A549 (cell line): ENCODE results near the gene DOK6. TPM values are rescaled to one million over a fixed set of nuclear protein-coding genes. Genes with fewer than 3 reads are reported as not detected.

Experiments
- ATAC-seq, 2 experiments: fragments of 200-7000 bp in 1 of 2; fragments of >200 bp in 1 of 2; cut with Nextera tagmentation in 1 of 2; cut with Tn5 transposase in 1 of 2; 3 replicates each; pipeline versions ENCODE4 v1.8.0 to v1.9.1; 2018 to 2020; ENCODE audit warnings: mild to moderate bottlenecking in 1 of 2, moderate library complexity in 1 of 2
- CTCF ChIA-PET: fragments of 300-600 bp; sonication (Branson Sonifier 250); formaldehyde crosslinking; extraction: SDS; loops from one replicate; lab custom pipeline; 2021; ENCODE audit warnings: antibody characterized with exemption, inconsistent platforms; lab: Yijun Ruan, JAX
- POLR2A ChIA-PET: fragments of 350-600 bp; formaldehyde crosslinking; extraction: SDS; loops from one replicate; lab custom pipeline; 2021; ENCODE audit warnings: antibody characterized with exemption, inconsistent platforms; lab: Yijun Ruan, JAX
- DNase-seq, 2 experiments: peaks; one replicate each; pipeline versions ENCODE4 v3.0.0 to v3.0.0-alpha.2; 2011 to 2016; ENCODE audit warnings: low read depth in 1 of 2, low spot score in 1 of 2
- FAIRE-seq: peaks from 2 replicates; lab custom pipeline; 2011; peaks lifted over from hg19 to GRCh38; lab: Jason Lieb, UNC
- H3K27ac ChIP-seq, 2 experiments: fragments of >200 bp; sonication (Bioruptor Twin); formaldehyde crosslinking; 3 replicates each; pipeline ENCODE4 v1.5.1; 2016 to 2017
- H3K4me1 ChIP-seq: fragments of >200 bp; sonication (Bioruptor Twin); formaldehyde crosslinking; 3 replicates; pipeline ENCODE4 v1.6.1; 2016
- H3K4me2 ChIP-seq: fragments of >200 bp; sonication (Bioruptor Twin); formaldehyde crosslinking; 3 replicates; pipeline ENCODE4 v1.6.1; 2016
- H3K4me3 ChIP-seq: fragments of >200 bp; sonication (Bioruptor Twin); formaldehyde crosslinking; 3 replicates; pipeline ENCODE4 v1.5.1; 2016
- H3K9me3 ChIP-seq: fragments of >200 bp; sonication (Bioruptor Twin); formaldehyde crosslinking; 3 replicates; pipeline ENCODE4 v1.6.1; 2016
- BHLHE40 ChIP-seq: IDR thresholded peaks from 2 replicates; pipeline ENCODE4 v1.6.1; 2012; ENCODE audit warnings: low read depth, low read length, inconsistent platforms
- CTCF ChIP-seq: fragments of >200 bp; sonication (Bioruptor Twin); formaldehyde crosslinking; IDR thresholded peaks from 3 replicates; pipeline ENCODE4 v1.5.1; 2016
- EHMT2 ChIP-seq: fragments of 200-600 bp; sonication (generic); IDR thresholded peaks from 2 replicates; pipeline ENCODE4 v1.6.1; 2016; ENCODE audit warnings: antibody characterized with exemption, low read depth, mild to moderate bottlenecking, moderate library complexity
- EP300 ChIP-seq, 2 experiments: fragments of >200 bp; sonication (Bioruptor Twin); formaldehyde crosslinking; IDR thresholded peaks; 2 replicates in 1 of 2; 3 replicates in 1 of 2; pipeline ENCODE4 v1.6.1; 2016 to 2017
- HDAC2 ChIP-seq: fragments of 200-600 bp; sonication (generic); IDR thresholded peaks from 2 replicates; pipeline ENCODE4 v1.6.1; 2016
- HEYL ChIP-seq: fragments of 250-450 bp; sonication (Bioruptor Pico); IDR thresholded peaks from 2 replicates; pipeline ENCODE4 v1.8.0; 2021; ENCODE audit warnings: mild to moderate bottlenecking, moderate library complexity
- HOXA7 ChIP-seq: fragments of 250-450 bp; sonication (Bioruptor Pico); IDR thresholded peaks from 2 replicates; pipeline ENCODE4 v1.5.0; 2020; ENCODE audit warnings: mild to moderate bottlenecking, moderate library complexity
- HOXB13 ChIP-seq: fragments of 250-450 bp; sonication (Bioruptor Pico); IDR thresholded peaks from 2 replicates; pipeline ENCODE4 v1.5.0; 2020; ENCODE audit warnings: low read depth, mild to moderate bottlenecking, moderate library complexity
- JUN ChIP-seq, 2 experiments: fragments of >200 bp; sonication (Bioruptor Twin); formaldehyde crosslinking; IDR thresholded peaks; 2 replicates in 1 of 2; 3 replicates in 1 of 2; pipeline ENCODE4 v1.6.1; 2016 to 2017
- JUNB ChIP-seq: fragments of >200 bp; sonication (Bioruptor Twin); formaldehyde crosslinking; IDR thresholded peaks from 2 replicates; pipeline ENCODE4 v1.6.1; 2016
- KDM1A ChIP-seq: fragments of 200-600 bp; sonication (generic); IDR thresholded peaks from 2 replicates; pipeline ENCODE4 v1.6.1; 2016; ENCODE audit warnings: low read depth, mild to moderate bottlenecking
- KDM5A ChIP-seq: fragments of 200-600 bp; sonication (generic); IDR thresholded peaks from 2 replicates; pipeline ENCODE4 v1.6.1; 2016; ENCODE audit warnings: antibody characterized with exemption, mild to moderate bottlenecking
- MAZ ChIP-seq: fragments of 150-350 bp; IDR thresholded peaks from 2 replicates; pipeline ENCODE4 v1.6.1; 2014; ENCODE audit warnings: antibody characterized with exemption, low read depth, low read length, borderline replicate concordance
- NPAS2 ChIP-seq: fragments of 250-450 bp; sonication (Bioruptor Pico); IDR thresholded peaks from 2 replicates; pipeline ENCODE4 v1.8.0; 2022; ENCODE audit warnings: mild to moderate bottlenecking, moderate library complexity, borderline replicate concordance
- NR3C1 ChIP-seq: fragments of >200 bp; sonication (Bioruptor Twin); formaldehyde crosslinking; IDR thresholded peaks from 3 replicates; pipeline ENCODE4 v1.6.1; 2017
- PHF8 ChIP-seq: fragments of 200-600 bp; sonication (generic); IDR thresholded peaks from 2 replicates; pipeline ENCODE4 v1.6.1; 2016; ENCODE audit warnings: low read depth, mild to moderate bottlenecking, antibody characterized with exemption, moderate library complexity, borderline replicate concordance
- POLR2AphosphoS2 ChIP-seq: conservative IDR thresholded peaks from 2 replicates; pipeline ENCODE4 v1.6.1; 2012; ENCODE audit warnings: low read length, improper control_type of control experiment, inconsistent platforms
- RAD21 ChIP-seq, 2 experiments: fragments of >200 bp in 1 of 2; sonication (Bioruptor Twin) in 1 of 2; formaldehyde crosslinking in 1 of 2; IDR thresholded peaks in 1 of 2; conservative IDR thresholded peaks in 1 of 2; 2 replicates in 1 of 2; 3 replicates in 1 of 2; pipeline ENCODE4 v1.6.1; 2012 to 2018; ENCODE audit warnings: inconsistent platforms in 1 of 2
- RARB ChIP-seq: fragments of 250-450 bp; sonication (Bioruptor Pico); IDR thresholded peaks from 2 replicates; pipeline ENCODE4 v1.8.0; 2021; ENCODE audit warnings: mild to moderate bottlenecking, moderate library complexity
- ZC3H11A ChIP-seq: fragments of 450-650 bp; IDR thresholded peaks from 2 replicates; pipeline ENCODE4 v1.6.1; 2014; ENCODE audit warnings: antibody characterized with exemption, mild to moderate bottlenecking
- ZFP36 ChIP-seq: fragments of 450-650 bp; IDR thresholded peaks from 2 replicates; pipeline ENCODE4 v1.6.1; 2014; ENCODE audit warnings: borderline replicate concordance; ENCODE audit not compliant: partially characterized antibody
- WGBS: methylation state at CpG from one replicate; pipeline ENCODE4 v1.1.6; 2017; ENCODE audit errors: missing lambda C conversion rate; 5-methylcytosine and 5-hydroxymethylcytosine counted together
- polyA plus RNA-seq, 4 experiments: library from polyadenylated mRNA; depleted of rRNA in 3 of 4; stranded (reverse); fragments of >200 nt; fragmentation: RNase III in 1 of 4; extraction: RNeasy Plus Mini Kit Qiagen cat#74134 plus additional on column Dnase treatment in 1 of 4; gene quantifications; 2 replicates in 3 of 4; 3 replicates in 1 of 4; pipeline ENCODE4 v1.2.3, GENCODE V29; 2011 to 2017

The DOK6 gene
- polyA plus RNA-seq, 2 of the 4 experiments (the other 2 are of a cell fraction), result not detected

GRCh38 chr18:69883781-69884180 is 483.1 kb downstream of the DOK6 start:
- H3K4me2 ChIP-seq, result no peak overlapping the region
- H3K9me3 ChIP-seq, result no peaks in the 10 kb centered on the region
- H3K4me3 ChIP-seq, result no peak overlapping the region
- TF ChIP-seq RARB (CRISPR knock-in tag) (no peak), NPAS2 (CRISPR knock-in tag) (no peak), EP300 (IDR thresholded peaks at IDR 0.05) (no peak), HEYL (CRISPR knock-in tag) (no peak), KDM1A (no peak), PHF8 (no peak), JUN (IDR thresholded peaks at IDR 0.05) (no peak), JUNB (no peak), HDAC2 (no peak), POLR2AphosphoS2 (no peak), ZFP36 (no peak), EHMT2 (no peak), MAZ (no peak), BHLHE40 (no peak), CTCF (no peak), HOXA7 (no peak)
- TF ChIP-seq, all 56 proteins: peak for 0
- no peak for FAIRE-seq
- 45% methylated on average over 3 of the region's 3 CpGs for WGBS
- POLR2A ChIA-PET, result no interaction called here
- no peak overlapping the region for H3K27ac ChIP-seq
- no peak for DNase-seq
- no peaks in the 10 kb centered on the region for H3K4me1 ChIP-seq
- ATAC-seq, result no peak
- CTCF ChIA-PET, result no interaction called here

GRCh38 chr18:69885355-69885754 is 484.7 kb downstream of the DOK6 start:
- DNase-seq (no peak), ATAC-seq (no peak), FAIRE-seq (no peak)
- no peak overlapping the region for H3K4me2 ChIP-seq
- H3K4me3 ChIP-seq, result no peak overlapping the region
- H3K27ac ChIP-seq, result no peak overlapping the region
- no peaks in the 10 kb centered on the region for H3K4me1 ChIP-seq
- ChIA-PET POLR2A (no interaction called here), CTCF (no interaction called here)
- TF ChIP-seq RARB (CRISPR knock-in tag) (no peak), HOXB13 (CRISPR knock-in tag) (no peak), RAD21 (conservative IDR thresholded peaks at IDR 0.05 in 1 of 2, IDR thresholded peaks at IDR 0.05 in 1 of 2) (no peak), ZC3H11A (no peak), MAZ (no peak), HDAC2 (no peak)
- no peaks in the 10 kb centered on the region for H3K9me3 ChIP-seq
- 90% methylated on average over 4 of the region's 4 CpGs for WGBS

- POLR2A ChIA-PET, result no interaction called here
- Histone ChIP-seq H3K9me3 (no peaks in the 10 kb centered on the region), H3K4me1 (no peaks in the 10 kb centered on the region), H3K27ac (no peak overlapping the region), H3K4me2 (no peak overlapping the region), H3K4me3 (no peak overlapping the region)
- no peak for DNase-seq
- FAIRE-seq, result no peak
- no peak for ATAC-seq
- TF ChIP-seq NR3C1 (no peak), KDM5A (no peak)
- CTCF ChIA-PET, result no interaction called here
- 79% methylated on average over 20 of the region's 20 CpGs for WGBS
These were observed 485.3 kb downstream of the DOK6 start for GRCh38 chr18:69885841-69886531.
